Ishikawa (cell line): ENCODE measurements around the gene KLF6.

Experiments
- CEBPB ChIP-seq: IDR thresholded peaks from 2 replicates; pipeline ENCODE4 v1.6.1; 2012
- CREB1 ChIP-seq: IDR thresholded peaks from 2 replicates; pipeline ENCODE4 v1.6.1; 2012; ENCODE audit warnings: low read depth
- EGR1 ChIP-seq: IDR thresholded peaks from 2 replicates; pipeline ENCODE4 v1.6.1; 2012
- EP300 ChIP-seq: IDR thresholded peaks from 2 replicates; pipeline ENCODE4 v1.6.1; 2012; ENCODE audit warnings: borderline replicate concordance
- FOXM1 ChIP-seq: IDR thresholded peaks from 2 replicates; pipeline ENCODE4 v1.6.1; 2012; ENCODE audit warnings: low read depth, borderline replicate concordance
- MAX ChIP-seq: IDR thresholded peaks from 2 replicates; pipeline ENCODE4 v1.6.1; 2012
- NFIC ChIP-seq: IDR thresholded peaks from 2 replicates; pipeline ENCODE4 v1.6.1; 2012
- RAD21 ChIP-seq: IDR thresholded peaks from 2 replicates; pipeline ENCODE4 v1.6.1; 2012; ENCODE audit warnings: low read depth
- REST ChIP-seq: IDR thresholded peaks from 2 replicates; pipeline ENCODE4 v1.6.1; 2012; ENCODE audit warnings: low read depth, mild to moderate bottlenecking
- TAF1 ChIP-seq: IDR thresholded peaks from 2 replicates; pipeline ENCODE4 v1.6.1; 2012; ENCODE audit warnings: low read depth, mild to moderate bottlenecking
- TCF12 ChIP-seq: IDR thresholded peaks from 2 replicates; pipeline ENCODE4 v1.6.1; 2012; ENCODE audit warnings: low read depth
- TEAD4 ChIP-seq: IDR thresholded peaks from 2 replicates; pipeline ENCODE4 v1.6.1; 2012
- USF1 ChIP-seq: IDR thresholded peaks from 2 replicates; pipeline ENCODE4 v1.6.1; 2012
- YY1 ChIP-seq: IDR thresholded peaks from 2 replicates; pipeline ENCODE4 v1.6.1; 2012; ENCODE audit warnings: low read depth
- ZBTB7A ChIP-seq: IDR thresholded peaks from 2 replicates; pipeline ENCODE4 v1.6.1; 2012; ENCODE audit warnings: low read depth

KLF6 gene

GRCh38 chr10:3748484-3748883, 36.5 kb downstream of the KLF6 start:
- no peak for TF ChIP-seq CREB1
- TF ChIP-seq EGR1, result no peak
- TF ChIP-seq MAX, result no peak
- no peak for TF ChIP-seq FOXM1
- TF ChIP-seq TAF1, result no peak
- no peak for TF ChIP-seq NFIC

GRCh38 chr10:3747984-3748383, 37.0 kb downstream of the KLF6 start:
- no peak for TF ChIP-seq CEBPB
- no peak for TF ChIP-seq ZBTB7A
- no peak for TF ChIP-seq YY1
- TF ChIP-seq TCF12, result no peak
- TF ChIP-seq TEAD4, result no peak
- TF ChIP-seq USF1, result no peak
- TF ChIP-seq EP300, result no peak
- no peak for TF ChIP-seq FOXM1
- no peak for TF ChIP-seq NFIC
- TF ChIP-seq TAF1, result no peak
- TF ChIP-seq MAX, result no peak

- TF ChIP-seq MAX, result no peak
- no peak for TF ChIP-seq USF1
- TF ChIP-seq FOXM1, result no peak
- no peak for TF ChIP-seq TEAD4
- no peak for TF ChIP-seq TCF12
- TF ChIP-seq RAD21, result no peak
- TF ChIP-seq EGR1, result no peak
- TF ChIP-seq ZBTB7A, result no peak
- no peak for TF ChIP-seq EP300
- TF ChIP-seq REST, result no peak
- TF ChIP-seq TAF1, result no peak
- TF ChIP-seq YY1, result no peak
- TF ChIP-seq CREB1, result no peak
- no peak for TF ChIP-seq CEBPB
These were observed 37.6 kb downstream of the KLF6 start for GRCh38 chr10:3747248-3747960.

- TF ChIP-seq USF1, result no peak
- TF ChIP-seq EP300, result no peak
- TF ChIP-seq REST, result no peak
- TF ChIP-seq YY1, result no peak
- TF ChIP-seq MAX, result no peak
These were observed 38.4 kb downstream of the KLF6 start for GRCh38 chr10:3746634-3747033.

- no peak for TF ChIP-seq CREB1
These were observed 39.5 kb downstream of the KLF6 start for GRCh38 chr10:3745521-3745920.
